Measurements from ENCODE around the gene NINJ2.

DNA sequence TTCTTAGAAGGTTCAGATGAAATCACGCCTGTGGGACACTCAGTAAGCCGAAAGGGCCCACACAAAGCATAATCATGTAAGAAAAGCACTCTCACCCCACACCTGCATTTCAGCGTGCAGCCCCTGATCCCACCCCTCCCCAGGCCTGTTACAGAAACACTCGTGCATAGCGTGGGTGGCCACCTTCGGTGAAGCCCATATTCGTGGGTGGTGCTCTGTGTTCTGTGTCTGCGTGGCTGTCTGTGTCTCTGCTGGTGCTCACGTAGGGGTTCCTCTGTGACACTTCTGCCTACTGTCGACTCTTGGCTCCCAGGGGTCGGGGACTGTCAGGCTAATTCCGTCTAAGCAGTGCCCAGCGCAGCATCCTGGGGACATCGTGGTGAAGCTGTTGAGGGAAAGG is 129.5 kb downstream of the NINJ2 start:
- TF ChIP-seq, protein P1, sequence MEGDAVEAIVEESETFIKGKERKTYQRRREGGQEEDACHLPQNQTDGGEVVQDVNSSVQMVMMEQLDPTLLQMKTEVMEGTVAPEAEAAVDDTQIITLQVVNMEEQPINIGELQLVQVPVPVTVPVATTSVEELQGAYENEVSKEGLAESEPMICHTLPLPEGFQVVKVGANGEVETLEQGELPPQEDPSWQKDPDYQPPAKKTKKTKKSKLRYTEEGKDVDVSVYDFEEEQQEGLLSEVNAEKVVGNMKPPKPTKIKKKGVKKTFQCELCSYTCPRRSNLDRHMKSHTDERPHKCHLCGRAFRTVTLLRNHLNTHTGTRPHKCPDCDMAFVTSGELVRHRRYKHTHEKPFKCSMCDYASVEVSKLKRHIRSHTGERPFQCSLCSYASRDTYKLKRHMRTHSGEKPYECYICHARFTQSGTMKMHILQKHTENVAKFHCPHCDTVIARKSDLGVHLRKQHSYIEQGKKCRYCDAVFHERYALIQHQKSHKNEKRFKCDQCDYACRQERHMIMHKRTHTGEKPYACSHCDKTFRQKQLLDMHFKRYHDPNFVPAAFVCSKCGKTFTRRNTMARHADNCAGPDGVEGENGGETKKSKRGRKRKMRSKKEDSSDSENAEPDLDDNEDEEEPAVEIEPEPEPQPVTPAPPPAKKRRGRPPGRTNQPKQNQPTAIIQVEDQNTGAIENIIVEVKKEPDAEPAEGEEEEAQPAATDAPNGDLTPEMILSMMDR (IDR thresholded peaks at IDR 0.05; ENCODE audit: low read depth, low read length), result no peak
- TF ChIP-seq EZH2phosphoT487 (IDR thresholded peaks at IDR 0.05; ENCODE audit: low read depth), result no peak

All from OCI-LY3 (cell line).